Measurements from ENCODE around the gene SHC1.

The SHC1 gene

DNA sequence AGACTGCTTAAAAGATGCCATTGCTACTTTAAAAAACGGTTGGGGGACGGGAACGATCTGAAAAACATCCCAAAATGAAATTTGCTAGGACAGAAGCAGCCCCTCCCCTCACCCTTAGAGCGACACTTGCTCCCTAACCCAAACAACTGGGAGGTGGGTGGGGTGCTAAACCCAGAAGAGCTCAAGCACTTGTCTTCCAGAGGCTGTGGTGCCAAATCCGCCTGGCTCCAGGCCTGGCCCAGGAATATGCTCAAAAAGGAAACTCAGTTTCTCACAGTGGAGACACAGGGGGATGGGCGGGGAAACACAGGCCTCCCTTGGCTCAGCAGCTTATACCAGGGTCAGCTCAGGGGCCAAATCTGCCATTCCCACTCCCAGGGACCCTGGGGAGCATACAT lies 14.0 kb downstream of the SHC1 start:
- DNase-seq (ENCODE audit: low read depth) = no peak

DNA sequence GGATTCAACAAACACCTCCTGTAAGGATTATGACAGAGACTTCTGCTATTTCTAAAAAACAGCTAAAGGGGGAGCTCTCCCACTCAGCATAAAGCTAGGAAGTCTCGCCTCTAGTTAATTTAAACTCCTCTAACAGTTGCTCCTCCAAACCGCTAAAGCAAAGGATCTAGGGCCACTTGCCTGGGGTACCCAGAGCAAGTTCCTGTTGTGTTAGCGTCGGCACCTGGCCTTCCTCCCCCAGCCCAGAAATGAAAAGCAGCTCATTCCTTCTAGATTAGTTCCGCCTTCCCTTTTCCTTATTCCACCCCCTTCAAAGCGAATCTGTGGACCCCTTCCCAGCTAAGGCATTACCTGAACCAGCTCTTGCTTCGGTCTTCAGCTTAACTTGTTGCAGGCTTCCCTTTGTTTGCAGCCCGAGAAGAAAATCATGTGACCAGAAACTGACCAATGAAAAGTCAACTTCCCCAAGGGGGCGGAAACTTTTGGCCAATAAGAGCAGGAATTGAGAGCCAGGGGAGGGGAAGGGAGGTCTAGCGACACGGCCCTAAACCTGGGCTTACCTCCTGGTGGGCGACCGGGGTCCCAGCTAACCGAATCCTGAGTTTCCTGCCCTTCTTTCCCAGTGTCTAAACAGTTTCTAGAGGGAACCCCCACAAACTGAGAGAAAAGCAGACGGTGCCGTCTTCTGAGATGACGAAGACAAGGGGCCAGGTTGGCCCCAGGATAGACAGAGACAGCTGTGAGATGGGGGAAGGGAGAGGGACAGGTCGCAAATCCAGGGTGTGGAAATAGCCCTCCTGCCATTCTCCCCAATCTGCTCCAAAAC lies 14.6 kb downstream of the SHC1 start, which contains the start of gene PBXIP1:
PBXIP1 (minus strand) TSS at position 382 of the 826 bp plus-strand sequence. CDS start 2,378 bp downstream, outside the sequence.
- DNase-seq (ENCODE audit: low read depth) = peak; percentile 69

DNA sequence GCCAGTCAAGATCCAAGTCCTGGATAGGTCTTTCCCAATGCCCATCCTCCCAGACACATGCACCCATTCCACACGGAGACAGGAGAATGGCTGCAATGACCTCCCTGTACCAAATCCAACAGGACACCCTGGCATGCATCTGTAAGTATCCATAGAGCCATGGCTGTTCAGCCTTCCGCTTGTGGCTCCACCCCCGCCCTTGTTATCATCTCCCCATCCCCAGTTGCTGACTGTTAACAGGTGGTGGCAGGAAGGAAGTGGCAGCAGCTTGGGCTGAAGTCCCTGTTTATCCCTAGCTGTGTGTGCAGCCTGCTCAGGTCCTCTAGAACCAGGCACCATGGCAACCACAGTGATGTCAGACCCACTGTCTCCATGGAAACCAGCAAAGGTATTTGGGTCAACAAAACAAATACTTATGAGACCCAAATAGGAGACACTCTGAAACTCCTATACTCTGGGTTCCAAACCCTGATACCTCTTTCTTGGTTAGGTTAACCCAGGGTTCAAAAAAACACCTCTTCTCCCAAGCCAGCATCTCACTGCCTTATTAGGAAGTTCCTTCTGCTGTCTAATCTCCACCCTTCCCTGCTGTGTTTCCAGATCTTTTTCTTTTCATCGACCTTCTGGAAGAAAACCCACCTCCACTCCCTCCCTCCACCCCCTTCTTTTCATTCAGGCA lies 15.4 kb downstream of the SHC1 start:
- peak; percentile 66 for DNase-seq (ENCODE audit: low read depth)

DNA sequence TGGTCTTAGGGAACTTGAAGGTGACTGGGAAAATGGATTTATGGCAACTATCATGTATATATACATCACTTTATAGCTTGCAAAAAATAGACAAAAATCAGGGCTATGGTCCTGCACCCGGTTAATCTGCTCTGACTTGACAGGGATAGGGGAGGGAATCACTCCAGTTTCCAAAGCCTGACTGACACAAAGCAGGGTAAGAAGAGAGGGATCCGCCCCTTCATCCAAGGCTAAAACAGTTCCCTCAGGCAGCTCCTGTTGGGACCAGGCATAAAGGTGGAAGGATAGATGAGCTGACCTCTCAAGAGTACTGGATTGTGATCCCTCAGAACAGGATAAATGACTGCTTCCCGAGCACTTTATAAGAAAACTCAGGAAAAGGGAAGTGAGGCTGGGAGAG lies 16.0 kb downstream of the SHC1 start:
- no peak for DNase-seq (ENCODE audit: low read depth)

DNA sequence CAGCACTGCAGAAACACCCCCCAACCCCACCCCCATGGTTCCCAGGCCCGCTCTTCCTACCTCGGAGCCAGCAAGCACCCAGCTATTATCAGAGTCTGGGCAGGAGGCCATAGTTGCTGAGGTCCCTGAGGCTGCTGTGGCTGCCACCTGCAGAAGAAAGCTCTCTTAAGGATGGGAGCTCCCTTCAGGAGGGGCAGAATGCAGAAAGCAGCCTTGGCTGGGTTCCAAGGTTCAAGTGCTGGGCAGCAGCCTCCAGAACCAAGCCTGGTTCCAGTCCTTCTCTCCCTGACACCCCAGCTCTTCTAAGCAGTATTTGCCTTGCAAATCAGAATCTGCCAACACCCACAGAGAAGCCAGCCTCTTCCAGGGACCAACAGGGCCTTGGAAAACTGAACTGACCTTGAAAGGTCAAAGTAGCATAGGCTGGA lies 16.9 kb downstream of the SHC1 start:
- no peak for DNase-seq (ENCODE audit: low read depth)

DNA sequence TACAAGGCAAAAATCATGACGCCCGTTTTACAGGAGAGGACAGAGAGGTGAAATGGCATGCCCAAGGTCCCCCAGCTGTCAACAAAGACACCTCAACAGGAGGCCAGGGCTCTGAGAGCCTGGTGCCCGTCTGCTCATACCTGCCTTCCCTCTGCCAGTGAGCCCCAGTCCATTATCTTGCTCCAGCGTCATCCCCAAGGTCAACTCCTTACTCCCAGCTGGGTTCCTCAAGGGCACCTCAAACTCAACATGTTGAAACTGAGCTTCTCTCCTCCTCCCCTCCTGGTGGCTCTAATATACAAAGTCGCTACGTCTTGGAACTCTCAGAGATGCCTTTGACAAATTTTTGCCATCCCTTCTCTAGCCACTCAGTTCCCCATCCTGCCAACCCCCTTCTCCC lies 17.9 kb downstream of the SHC1 start:
- DNase-seq (ENCODE audit: low read depth) = no peak

DNA sequence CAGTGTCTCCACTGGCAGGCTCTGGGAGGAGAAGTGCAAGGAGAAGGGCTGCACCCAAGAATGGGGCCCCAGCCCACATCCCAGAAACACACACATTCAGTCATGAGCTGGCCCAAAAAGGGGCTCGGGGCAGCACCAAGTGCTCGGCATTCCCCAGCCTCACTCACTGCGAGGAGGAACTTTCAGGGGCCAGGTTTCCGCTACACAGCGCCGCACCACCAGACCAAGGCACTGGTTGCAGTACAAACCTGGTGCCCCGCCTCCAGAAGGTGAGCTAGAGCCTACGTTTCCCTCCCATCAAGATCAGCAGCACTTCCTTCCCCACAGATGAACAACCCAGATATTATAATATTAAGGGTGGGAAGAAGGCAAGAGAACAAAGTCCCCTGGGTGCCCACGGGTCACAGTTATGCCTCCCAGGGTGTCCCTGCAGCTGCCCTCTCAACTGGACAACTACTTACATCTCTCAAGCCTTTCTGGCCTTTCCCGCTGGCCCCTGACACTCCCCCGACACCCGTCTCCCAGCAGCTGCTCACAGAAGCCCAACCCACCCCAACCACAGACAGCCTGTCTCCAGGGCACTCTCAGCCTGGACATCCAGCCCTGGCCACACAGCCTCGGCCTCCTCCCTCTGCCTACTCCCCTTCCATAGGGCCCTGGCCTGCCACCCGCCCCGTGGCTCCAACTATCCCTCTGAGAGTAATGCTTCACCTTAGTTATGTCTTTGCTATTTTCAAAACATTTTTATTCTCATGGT lies 18.5 kb downstream of the SHC1 start:
- peak; percentile 50 for DNase-seq (ENCODE audit: low read depth)

DNA sequence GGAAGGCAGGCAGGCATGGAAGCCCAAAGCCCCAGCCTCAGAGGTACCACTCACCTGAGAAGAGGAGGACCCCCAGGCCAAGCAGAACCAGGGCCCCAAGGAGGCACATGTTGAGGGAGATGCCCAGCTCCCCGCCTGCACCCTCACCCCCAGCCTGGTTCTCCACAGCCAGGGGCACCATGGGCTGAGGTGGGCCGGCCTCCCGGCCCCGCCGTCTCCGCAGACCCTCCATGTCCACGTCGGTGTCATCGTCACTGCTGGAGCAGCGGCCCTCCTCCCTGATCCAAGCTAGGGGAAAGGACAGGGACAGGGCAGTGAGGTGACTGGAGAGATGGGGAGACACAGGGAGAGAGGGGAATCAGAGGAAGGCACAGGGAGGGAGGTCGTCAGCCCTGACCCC lies 22.5 kb downstream of the SHC1 start:
- no peak for DNase-seq (ENCODE audit: low read depth)

DNA sequence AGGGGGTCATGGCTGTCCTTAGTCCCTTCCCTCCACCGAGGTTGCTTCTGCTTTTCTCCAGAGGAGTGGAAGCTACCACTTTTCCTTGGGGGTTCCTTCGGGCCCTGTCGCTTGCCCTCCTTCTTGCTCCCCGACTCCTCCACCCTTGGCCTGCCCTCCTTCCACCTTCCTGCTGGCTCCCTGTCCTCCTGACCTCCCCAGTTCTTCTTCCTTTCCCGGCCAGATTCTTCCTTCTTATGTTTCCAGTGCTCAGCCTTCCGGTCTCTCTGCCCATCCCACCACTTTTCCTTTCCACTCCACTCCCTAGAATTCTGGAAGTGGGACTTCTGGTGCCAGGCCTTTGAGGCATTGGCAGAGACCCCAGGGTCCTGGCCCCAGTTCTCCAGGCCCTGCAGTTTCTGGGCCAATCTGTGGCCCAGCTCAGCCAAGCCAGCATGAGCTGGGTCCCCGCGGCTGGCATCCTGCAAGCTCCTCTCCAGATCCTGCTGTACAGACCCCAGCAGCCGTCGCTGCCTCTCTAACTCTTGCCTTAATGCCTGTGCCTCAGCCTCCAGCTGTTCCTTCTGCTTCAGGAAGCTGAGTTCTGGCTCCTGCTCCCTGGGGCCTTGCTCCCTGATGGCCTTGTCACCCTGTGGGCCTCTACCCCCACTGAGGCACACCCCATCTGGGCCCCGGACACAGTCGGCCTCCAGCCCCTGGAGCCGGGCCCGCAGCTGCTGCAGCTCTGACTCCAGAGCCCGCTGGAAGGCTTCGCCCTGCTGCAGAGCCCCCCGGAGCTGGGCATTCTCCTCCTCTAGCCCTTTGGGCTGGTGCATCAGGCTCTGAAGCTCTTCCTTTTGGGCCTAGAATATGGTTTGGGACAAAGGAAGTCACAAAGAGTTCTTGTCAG lies 24.3 kb downstream of the SHC1 start:
- DNase-seq (ENCODE audit: low read depth) = no peak

DNA sequence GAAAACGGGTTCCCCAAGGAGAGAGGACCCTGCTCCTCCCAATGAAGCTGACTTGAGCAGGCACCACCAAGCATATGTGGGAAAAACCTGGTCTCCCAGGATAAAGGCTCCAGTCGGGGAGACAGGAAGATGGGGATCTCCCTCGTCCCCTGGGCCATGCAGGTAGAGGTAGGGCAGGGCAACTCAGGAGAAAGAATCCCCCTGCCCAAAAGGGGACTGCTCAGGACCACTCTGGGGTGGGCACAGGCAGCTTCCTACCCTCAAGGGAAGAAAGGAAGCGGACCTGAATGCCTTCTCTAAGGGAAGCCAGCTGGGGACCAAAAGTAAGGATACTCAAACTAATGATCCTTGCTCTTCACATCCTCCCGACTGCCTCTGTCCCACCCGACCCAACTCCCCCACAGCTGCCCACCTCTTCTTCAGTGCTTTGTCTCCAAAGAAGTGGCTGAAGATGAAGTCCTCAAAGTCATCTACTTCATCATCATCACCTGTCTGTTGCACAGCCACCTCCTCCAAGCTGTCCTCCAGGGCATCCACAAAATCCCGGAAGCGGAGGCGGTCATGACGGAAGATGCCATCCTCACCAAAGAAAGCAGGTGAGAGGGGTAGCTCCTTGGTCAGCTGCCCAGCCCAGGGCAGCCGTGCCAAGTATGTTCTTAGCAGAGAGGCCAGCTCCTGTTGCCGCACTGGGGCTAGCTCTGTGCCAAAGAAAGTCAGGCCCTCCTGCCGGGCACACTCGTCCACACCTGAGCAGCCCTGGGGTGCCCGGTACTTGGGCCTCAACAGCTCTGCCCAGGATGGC lies 25.2 kb downstream of the SHC1 start:
- DNase-seq (ENCODE audit: low read depth) = no peak

DNA sequence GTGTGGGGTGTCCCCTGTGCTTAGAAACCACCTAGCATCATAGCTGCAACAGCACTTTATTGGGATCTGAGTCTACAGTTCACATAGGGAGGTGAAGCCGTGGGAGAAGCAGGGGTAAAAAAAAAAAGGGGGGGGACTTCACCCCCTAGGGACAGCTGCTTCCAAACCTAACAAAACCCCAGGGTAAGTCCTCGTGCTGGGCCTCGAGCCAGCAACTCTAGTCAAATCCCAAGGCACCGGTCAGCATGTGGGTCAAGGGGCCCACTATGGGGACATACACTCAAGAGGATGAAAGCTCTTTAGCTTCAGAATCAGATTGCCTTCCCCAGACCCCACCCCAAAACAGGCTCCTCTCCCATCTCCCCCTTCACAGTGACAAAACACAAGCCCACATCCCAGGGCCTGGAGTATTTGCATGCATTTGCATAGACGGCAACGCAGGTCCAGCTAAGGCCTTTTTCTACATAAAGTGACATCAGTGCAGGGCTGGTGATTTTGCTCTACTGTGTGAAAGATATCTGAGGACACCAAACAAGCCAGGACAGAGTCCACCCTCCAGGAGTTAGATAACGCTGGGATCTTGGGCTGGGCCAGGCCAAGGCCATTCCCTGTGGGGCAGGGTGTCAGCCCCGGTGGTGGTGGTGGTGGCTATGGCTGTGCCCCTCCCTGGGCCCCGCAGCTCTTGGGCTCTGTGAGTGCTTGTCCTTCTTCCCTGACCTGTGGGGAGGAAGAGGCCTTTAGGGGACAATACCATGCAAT lies 26.0 kb downstream of the SHC1 start:
- no peak for DNase-seq (ENCODE audit: low read depth)

DNA sequence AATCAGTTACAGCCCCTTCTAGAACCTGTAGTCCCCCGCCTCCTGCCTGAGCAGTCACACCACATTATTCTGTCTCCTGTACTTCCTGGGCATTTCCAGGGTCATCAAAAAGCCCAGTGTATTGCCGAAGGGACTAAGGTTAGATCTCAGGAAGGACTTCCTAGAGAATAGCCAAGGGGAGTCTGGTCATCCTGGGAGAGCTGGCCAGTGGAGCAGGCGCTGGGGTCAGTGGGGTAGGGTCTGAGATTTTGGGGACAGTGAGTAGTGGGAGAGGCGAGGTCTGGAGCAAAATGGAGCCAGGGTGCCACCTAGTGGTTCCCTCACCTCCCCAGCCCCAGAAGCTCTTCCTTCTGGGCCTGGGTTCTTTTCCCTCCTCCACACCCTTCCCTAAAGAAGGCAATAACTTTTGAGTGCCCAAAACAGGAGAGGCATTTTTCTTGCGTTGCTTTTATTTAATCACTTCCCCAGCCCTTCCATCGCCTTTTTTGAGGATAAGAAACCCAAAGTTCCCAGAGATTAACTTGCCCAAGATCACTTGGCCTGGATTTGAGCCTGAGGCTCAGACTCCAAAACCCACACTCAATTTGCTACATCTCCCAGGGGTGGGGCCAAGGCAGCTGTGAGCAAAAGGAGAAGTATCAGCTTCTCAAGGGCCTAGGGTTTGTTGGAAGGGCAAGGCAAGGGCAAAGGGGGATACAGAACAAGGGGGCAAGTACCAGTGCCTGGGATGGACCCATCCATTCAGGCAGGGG lies 26.7 kb downstream of the SHC1 start:
- DNase-seq (ENCODE audit: low read depth) = peak; percentile 30

DNA sequence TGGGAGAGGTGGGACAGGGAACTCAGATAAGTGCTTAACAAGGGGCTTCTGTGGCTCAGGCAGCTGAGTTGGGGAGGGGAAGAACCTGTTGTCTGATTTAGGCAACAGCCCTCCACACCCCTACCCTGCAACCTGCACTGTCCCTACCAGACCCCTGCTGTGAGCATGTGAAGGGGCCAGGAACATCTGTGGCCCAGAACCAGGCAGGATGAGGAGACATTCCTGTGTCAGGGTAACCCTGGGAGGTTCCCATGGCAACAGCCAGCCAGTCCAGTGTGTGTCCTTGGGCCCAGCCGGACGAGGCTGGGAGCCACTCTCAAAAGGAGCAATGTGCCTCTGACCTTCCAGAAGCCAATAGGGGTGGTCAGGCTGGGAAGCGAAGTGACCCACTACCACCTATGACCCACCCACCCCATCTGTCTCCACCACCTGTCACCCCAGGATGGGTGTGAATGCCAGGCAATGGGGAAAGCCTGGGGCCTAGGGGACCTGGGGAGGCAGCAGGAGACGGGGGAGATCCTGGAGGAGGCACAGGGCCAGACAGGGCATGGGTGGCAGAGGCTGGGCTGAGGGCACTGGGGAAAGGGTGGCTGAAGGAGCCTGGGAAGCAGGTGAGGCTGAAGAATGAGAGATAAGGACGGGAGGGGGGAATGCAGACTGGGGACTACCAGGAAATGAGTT lies 29.1 kb downstream of the SHC1 start:
- no peak for DNase-seq (ENCODE audit: low read depth)

DNA sequence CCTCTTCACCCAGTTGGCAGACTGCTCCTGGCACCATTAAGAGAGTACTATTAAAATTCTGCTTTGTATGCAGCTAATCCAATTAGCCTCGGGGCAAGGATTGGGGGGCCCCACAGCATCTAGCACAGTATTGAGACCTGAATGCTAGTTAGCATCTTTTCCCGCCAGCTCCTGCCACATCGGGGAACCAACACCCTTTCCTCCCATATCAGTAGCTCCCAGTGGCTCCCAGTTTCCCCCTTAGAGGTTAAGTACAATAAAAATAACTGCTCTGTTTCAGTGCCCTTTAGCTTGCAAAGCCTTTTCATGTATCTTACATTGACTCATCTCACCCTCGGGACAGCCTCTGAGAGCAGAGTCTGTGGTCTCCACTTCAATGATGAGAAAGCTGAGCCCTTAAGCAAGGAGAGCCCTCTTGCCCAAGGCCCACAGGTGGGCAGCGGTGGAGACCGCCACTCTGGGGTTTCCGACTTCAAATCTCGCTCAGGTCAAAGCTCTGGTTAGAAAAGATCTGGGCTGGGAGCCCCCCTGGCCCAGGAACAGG lies 29.8 kb downstream of the SHC1 start:
- DNase-seq (ENCODE audit: low read depth) = no peak

DNA sequence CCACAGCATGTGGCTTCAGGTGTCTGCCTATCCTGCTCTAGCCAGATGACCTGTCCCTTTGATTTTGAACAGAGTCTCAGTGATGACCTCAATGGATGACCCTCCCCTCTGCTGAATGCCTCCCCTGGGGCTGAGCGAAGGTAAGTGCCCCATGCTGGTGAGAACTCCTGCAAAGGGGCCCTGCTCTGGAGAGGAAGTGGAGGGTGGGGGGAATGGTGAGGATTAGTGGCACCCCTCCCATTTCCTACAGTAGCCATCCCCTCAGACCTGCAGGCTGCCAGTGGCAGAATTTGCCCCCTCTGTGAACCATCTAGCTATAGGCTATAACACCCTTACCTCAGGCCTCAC lies 30.4 kb downstream of the SHC1 start:
- no peak for DNase-seq (ENCODE audit: low read depth)

DNA sequence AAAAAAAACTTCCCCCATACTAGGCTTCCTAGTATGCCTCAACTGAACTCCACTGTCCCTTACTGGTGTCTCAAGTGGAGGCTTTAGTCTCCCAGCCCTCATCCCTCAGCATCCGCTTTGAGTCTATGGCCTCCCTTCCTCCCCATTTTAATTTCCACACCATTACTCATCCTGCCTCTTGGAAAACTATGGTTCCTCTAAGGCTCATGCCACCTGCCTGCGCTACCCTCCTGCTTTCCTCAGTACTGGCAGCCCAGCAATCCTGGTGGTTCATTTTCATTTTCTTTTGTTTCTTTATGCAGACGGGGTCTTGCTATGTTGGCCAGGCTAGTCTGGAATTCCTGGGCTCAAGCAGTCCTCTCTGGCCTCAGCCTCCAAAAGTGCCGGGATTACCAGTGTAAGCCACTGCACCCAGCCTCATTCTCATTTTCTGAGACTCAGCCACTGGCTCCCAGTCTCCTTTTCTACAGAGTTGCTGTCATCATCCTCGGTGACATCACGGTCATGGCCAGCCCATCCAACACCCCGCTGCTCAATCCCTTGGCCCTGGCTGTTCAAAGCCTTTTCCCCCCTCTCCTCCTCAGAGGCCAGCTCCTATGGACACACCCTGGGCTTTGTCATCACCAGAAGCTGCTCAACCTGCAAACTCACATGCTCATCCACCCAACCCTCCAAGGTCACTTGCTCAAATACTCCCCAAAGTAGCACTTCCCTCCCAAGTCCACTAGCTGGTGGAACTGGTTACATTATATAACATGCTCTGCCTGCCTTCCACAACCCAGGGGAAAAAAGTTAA lies 31.7 kb downstream of the SHC1 start:
- DNase-seq (ENCODE audit: low read depth) = no peak

DNA sequence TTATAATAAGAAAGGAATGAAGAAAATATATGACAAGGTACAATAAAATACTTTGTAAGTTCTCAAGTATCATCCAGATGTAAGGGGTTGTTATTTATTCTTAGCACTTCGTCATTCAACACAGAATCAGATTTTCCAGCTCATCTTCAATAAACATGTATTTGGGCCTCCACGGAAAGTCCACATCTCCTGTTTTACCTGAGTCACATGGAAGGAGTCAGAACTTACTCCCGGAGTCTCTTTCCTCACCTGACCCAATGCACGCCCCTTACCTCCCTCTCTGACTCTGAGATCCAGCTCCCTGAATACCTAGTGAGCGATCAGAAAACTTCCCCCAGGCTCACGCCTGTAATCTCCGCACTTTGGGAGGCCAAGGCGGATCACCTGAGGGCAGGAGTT lies 32.6 kb downstream of the SHC1 start:
- DNase-seq (ENCODE audit: low read depth) = no peak

Measured in activated T-cell treated with anti-CD3 and anti-CD28 coated beads for 48 hours (primary cell).